ENCODE results near the gene PRMT7.

DNA sequence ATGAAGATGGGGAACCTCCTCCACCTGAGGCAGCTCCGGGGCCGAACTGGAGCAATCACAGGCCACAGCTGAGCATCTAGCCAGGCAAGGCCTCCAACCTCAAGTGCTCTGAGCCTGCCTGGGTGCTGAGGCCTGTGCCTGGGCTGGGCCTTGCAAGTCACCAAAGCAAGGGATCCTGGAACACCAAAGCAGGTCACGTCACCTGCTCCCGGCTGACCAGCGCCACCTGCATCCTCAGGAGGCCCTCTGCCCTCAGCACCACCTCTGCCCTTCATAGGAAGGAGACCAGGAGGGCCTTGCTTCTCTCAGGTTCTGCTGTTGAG lies 69.5 kb downstream of the PRMT7 start:
- TF ChIP-seq EZH2 (IDR thresholded peaks at IDR 0.05; ENCODE audit: insufficient read depth, low read length): no peak
- TF ChIP-seq, protein P1, sequence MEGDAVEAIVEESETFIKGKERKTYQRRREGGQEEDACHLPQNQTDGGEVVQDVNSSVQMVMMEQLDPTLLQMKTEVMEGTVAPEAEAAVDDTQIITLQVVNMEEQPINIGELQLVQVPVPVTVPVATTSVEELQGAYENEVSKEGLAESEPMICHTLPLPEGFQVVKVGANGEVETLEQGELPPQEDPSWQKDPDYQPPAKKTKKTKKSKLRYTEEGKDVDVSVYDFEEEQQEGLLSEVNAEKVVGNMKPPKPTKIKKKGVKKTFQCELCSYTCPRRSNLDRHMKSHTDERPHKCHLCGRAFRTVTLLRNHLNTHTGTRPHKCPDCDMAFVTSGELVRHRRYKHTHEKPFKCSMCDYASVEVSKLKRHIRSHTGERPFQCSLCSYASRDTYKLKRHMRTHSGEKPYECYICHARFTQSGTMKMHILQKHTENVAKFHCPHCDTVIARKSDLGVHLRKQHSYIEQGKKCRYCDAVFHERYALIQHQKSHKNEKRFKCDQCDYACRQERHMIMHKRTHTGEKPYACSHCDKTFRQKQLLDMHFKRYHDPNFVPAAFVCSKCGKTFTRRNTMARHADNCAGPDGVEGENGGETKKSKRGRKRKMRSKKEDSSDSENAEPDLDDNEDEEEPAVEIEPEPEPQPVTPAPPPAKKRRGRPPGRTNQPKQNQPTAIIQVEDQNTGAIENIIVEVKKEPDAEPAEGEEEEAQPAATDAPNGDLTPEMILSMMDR (IDR thresholded peaks at IDR 0.05; ENCODE audit: insufficient read depth, low read depth, low read length): no peak

Data from astrocyte (in vitro differentiated cells and primary cell).